Eye (tissue), 1 donor: ENCODE data around the gene TMEM185B.
"Not testable (repeated sequence)": the region's sequence is repeated elsewhere in the genome, so short reads cannot be mapped to it uniquely, and the experiment has no call there.

Experiments
- DNase-seq: peaks from one replicate; pipeline ENCODE4 v3.0.0-alpha.2; 2015

The TMEM185B gene

DNA sequence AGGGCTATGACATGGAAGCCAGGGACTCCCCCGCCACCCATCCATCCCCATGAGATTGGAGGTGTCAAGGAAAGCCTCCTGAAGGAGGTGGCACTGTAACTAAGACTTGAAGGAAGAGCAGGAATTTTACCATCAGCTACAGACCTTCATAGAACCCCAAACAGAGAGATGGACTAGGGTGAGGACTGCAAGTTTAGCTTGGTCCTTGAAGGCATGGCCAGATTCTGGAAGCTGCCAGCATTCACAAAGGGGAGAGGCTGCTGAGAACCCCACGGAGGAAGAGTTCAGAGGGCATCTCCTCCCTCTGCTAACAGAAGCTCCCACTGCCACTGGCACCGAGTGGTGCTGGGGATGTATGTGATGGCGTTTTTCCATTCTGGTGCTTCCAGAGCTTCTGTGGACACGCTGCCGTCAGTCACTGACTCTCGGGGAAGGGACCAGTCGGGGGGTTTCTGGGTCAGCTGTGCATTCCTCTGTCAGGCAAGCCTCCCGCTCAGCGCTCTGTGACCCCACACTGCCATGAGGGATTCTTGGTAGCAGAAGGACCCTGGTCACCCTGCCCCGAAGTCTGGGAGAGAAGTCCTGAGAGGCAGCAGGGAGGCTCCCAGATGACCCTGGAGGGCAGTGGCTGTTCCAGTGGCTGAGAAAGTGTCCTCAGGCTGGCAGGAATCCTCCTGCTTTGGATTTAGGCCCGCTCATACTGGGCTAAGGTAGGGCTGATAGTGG lies 18.1 kb downstream of the TMEM185B start:
- DNase-seq = no peak

DNA sequence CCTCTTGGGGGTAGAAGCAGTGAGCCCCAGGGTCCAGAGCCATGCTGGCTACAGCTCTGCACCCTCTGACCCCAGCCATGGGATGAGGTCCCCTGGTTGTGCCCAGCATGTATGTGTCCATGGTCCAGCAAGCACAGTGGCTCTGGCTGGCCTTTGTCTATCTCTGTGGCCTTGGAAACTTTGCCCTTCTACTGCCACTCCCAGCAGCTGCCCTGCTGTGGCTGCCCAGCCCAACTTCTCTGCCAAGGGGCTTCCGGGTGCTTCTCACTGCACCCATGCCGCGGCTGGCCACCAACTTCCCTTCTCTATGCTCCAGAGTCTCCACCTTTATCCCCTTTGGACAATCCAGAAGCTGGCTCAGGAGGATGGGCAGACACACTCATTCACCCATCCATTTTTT lies 18.8 kb downstream of the TMEM185B start:
- DNase-seq = no peak

DNA sequence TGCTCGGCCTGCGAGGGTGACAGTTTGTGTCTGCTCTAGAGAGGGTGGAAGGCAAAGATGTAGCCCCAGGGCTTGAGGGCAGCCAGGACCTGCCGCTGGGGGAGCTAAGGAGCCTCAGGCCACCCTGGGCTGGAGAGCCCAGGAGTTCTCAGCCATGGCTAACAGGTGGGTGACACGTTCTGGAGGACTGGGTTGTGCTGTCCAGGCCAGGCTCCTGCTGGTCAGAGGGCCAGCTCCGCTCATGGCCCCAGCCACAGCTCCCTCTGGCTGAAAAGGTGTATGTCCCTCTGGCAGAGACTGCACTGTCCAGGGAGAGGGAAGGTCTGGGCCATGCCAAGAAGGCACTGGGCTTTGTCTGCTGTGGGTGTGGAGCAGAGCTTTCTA lies 19.2 kb downstream of the TMEM185B start:
- no peak for DNase-seq

DNA sequence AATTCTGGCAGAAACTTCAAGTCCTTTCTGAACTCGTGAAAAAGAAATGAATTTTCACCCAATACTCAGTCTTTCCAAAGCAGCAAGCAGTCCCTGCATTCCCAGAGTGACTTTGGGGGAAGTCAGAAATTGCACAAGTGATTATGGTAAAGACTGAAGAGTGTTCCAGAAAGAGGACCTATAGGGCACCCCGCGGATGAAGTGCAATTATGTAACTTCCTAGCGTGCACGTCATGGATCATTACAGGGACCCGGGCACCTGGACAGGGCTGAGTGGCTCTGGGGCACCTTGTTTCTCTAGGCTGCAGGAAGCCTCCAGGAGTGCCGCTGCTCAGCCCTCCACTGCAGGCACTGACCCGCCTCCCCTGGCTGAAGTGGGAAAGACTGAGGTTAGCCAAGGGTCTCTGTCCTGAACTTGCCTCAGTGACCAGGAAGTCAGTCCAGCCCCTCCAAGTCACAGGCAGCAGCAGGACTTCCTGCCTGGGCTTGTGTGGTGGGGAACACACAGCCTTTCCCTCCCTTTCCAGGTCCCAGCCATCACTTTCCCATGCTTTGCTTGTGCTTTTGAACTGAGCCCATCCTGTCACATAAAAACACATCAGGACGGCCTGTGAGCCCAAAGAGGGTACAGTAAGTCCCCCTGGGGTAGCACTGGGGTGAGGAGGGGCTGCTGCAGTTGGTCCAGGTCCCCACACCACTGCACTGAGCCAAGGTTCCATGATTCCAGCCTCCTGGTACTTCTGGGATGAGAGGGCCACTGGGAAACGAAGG lies 19.8 kb downstream of the TMEM185B start:
- DNase-seq = no peak

DNA sequence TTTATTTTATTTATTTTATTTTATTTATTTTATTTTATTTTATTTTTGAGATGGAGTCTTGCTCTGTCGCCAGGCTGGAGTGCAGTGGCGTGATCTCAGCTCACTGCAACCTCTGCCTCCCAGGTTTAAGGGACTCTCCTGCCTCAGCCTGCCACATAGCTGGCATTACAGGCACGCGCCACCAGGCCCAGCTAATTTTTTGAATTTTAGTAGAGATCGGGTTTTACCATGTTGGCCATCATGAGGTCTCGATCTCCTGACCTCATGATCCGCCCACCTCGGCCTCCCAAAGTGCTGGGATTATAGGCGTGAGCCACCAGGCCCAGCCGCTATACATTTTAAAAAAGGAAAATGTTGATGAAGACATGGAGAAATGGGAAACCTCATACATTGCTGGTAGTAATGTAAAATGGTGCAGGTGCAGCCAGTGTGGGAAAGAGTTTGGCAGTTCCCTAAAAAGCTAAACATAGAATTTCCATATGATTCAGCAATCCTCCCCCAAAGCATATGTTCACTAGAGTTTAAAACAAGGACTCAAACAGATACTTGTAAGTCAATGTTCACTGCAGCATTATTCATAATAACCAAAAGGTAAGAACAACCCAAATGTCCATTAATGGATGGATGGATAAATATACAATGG lies 23.3 kb downstream of the TMEM185B start:
- DNase-seq = not testable (repeated sequence)

DNA sequence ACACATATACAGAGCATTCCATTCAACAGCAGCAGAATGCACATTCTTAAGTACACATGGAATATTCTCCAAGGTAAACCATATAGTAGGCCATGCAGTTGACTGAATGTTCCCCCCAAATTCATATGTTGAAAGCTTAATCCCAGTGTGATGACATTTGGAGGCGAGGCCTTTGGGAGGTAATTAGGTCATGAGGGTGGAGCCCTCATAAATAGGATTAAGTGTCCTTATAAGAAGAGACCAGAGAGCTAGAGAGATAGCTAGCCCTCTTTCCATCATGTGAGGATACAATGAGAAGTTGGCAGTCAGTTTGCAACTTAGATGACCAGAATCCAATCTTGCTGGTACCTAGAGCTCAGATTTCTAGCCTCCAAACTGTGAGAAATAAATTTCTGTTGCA lies 27.6 kb downstream of the TMEM185B start:
- no peak for DNase-seq

DNA sequence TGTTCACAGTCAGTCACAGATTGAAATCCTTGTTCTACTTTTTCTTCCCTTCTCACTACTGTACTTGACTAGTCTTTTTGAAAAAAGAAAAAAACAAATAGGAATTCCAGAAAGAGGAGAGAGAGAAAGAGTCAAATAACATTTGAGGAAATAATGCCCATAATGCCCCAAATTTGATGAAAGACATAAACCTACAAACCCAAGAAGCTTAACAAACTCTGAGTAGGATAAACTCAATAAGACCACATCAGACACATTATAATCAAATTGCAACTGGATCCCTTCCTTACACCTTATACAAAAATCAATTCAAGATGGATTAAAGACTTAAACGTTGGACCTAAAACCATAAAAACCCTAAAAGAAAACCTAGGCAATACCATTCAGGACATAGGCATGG lies 30.9 kb downstream of the TMEM185B start:
- no peak for DNase-seq

DNA sequence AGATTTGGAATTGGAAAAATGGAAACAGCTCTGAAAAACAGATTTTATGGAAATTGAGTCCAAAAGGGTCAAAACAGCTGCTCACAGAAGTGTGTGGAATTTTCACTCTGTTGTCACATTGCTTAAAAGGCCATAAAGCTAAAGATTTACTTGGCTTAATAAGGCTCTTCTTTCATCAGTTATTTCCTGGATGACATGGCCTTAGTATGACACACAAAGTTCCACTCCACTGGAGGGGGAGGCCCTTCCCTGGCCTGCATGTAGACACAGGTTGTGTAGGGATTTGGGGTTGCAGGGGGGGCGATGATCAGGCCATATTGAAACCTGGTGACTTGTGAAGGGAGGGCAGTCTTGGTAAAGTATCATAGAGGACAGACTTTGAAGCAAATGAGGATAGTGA lies 34.0 kb downstream of the TMEM185B start:
- DNase-seq = no peak

DNA sequence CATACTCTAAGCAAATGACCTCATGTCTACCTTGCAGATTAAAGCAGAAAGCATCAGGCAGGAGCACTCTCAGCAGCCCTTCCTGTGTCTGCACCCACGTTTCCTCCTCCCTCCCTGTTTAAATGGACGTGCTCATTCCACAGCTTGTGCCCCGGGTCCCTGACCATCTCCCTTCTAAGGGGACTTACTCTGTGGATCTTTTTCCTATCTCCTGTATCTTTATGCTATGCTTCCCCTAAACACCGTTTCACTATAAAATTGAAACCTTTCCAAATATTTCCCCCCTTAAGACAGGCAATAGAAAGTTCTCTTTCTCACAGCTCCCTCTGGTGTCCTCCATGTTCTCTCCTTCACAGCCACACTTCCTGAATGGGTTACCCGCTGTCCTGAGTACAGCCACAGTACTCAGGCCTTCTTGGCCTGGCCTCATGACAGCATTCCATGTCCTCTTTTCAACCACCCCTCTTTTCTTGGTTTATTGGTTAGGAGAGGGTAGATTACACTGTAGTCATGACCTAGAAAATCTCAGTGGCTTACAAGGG lies 41.1 kb downstream of the TMEM185B start:
- no peak for DNase-seq

DNA sequence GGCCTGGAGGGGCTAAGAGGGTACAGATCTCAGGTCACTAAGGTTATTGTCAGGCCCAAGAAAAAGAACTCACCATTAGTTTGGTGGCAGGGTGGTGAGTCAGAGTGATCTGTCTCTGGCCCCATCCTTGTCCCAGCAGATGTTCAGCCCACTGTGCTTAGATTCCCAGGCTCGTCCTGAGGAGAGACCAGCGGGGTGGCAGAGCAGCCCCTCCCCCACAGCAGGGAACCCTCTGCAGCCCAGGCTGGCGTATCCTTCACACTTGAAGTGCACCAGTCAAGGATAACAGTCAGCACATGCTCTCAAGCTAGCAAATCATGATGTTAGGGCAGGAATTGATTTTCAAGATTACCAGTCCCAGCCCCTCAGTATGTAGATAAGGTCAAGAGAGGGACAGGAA lies 43.1 kb downstream of the TMEM185B start:
- DNase-seq = peak; percentile 49

DNA sequence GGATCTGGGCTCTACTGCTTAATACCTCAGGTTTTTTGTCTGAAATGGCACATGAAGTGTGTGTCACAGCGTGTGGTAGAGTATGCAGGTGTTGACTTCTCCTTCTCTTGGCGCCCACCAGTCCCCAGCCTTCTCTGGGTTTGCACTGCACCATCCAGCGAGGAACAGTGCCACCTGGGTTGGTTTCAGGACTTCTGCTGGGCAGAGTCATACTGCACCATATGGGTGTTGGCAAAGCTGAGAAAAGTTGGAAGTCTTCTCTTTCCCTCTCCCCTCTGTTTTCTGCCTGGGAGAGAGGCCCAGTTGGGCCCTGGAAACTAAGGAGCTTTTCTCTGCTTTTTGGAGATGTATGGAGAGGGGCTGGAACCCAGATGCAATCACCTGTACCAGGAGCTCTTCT lies 43.8 kb downstream of the TMEM185B start:
- DNase-seq = no peak

DNA sequence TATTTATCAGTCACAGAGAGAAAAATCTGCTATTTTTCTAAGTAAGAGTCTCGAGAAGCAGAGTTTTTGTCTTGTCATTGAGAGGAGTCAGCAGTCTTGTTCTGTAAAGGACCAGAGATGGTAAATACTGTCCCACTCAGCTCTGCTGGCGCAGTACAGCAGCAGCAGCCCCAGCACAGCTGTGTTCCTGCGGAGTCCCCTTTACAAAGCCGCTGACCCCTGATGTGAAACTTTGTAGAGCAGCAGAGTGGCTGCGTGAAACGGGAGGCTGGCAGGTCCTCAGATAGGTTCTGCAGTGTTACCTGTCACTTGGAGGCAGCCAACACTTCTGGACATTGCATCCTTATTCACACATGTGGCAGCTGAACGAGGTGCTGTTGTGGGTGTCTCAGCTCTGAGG lies 45.2 kb downstream of the TMEM185B start:
- DNase-seq = no peak

DNA sequence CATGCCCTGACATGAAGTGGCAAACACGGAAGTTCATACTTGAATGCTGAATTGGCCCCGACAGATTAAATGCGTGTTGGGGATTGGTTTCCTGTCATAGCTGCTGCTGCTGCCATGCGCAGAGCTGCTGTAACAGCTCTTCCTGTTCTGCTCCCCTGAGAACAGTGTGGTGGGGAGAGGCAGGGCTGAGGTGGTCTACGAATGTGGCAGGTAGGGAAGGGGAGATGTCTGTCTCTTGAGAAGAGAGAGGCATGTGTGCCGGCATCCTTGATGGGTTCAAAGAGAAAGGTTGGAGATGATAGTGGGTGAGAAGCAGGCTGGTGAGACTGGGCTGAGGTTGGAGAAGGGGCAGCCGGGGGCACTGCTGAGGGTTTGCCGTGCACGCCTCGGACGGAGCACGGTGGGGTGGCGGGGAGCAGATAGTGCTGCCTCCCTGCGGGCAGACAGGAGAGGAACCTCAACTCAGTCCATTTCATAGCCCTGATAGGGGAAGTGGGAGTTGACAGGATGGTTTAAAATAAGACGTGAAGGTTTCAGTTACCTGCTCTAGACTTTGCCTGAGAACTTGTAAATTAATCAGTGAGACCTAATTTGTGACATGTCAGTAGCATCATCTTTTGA lies 46.1 kb downstream of the TMEM185B start:
- DNase-seq = no peak

DNA sequence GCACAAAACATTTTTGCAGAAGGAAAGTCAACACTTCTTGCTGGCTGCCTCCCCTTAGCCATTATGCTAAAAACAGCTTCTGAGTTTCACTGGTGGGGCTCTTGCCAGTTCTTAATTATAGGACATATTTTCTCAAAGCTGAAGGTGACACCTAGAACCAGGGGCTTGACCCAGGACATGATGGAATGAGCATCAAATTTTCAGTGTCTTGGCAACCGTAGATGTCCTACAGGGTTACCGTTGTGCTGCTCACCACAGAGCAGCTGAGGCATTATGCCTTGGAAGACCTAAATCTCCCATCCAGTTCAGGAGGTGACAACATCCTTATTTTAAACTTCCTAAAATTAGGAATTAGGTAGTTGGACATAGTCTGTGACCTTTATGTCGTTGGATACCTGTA lies 46.7 kb downstream of the TMEM185B start:
- no peak for DNase-seq

DNA sequence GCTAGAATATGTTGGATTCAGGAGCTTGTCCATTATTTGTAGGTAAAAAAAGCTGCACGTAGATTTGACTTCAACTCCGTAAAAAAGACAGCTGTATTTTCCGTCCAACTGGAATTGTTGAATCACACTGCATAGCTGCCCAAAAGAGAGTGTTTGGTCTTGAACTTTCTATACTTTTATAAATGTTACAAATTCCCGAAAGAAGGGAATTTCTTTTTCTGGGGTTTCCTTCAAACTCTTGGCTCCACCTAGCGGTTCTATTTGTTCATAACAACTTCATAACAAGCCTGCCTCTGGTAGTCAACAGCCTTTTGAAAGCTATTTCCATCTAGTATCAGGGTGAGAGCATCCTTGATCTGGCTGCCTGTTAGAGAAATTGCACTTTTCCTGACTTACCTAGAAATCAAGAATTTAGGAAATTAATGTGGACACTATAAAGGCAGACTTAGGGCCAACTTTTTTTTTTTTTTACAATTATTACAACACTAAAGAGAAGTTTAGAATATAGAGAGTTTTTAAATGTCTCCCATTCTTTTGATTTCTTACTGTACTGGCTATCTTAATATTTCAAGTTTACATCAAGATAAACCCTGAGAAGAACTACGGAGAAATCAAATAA lies 48.1 kb downstream of the TMEM185B start:
- peak; percentile 88 for DNase-seq
